ENCODE data around the gene SH3TC1. TPM values are rescaled to one million over a fixed set of nuclear protein-coding genes. Genes with fewer than 3 reads are reported as not detected.

Gene SH3TC1
- total RNA-seq, 5 donors from 2014 or later (not counting 1 experiment from before 2014, with no cell fraction given) = 24.6 to 103 (median 40.3) TPM

DNA sequence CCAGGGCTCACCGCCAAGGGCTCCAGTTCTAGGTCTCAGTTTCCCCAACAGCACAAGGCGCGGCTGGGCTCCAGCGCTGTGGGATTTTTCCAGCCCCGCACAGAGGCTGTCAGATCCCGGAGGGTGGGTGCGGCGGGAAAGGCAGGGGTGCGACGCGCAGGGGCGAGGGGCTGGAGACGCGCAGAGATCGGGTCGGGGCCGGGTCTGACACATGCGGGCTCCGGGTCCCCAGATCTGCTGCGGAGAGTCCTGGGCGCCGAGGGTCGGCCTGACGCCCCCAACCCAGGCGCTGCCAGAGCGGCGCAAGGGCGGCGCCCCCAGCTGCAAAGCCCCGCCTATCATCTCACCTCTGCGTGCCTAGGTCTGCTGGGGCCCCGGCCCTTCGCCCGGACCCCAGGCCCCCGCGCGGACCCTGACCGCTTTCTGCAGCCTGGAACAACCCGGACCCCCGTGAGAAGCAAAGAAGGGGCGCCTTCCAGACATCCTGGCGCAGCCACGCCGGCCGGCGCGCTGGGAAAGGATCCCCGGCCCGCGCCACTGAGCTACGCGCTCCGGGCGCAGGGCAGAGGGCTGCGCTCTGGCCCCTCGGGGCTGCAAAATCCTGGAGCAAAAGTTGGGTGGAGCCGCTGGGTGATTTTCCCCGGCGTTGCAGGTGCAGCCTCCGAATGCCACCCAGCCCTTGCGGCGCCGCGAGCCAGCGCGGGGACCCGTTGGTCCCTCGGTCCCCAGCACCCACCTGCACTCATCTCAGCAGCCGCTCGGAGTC lies 41.0 kb upstream of the SH3TC1 start:
- 6% methylated on average over 56 of the region's 70 CpGs for WGBS (ENCODE audit: insufficient coverage)
- ChIA-PET POLR2A (no interaction called here), CTCF (interaction anchor here in 1 of 2 donors (0.7 kb wide), 1 partner anchor 1889 kb away, joined by 5 read pairs; the partner anchor contains the start of gene WFS1)
- peak overlapping the region; percentile 61 to 82 for H3K4me3 ChIP-seq (ENCODE audit: control insufficient read depth in 1 of 2, extremely low read depth in 1 of 2, low read length in 1 of 2)
- peaks cover 0 to 4% of the 10 kb centered on the region in 2 donors for H3K27me3 Mint-ChIP-seq
- H3K9me3 ChIP-seq = no peaks in the 10 kb centered on the region
- DNase-seq (peak in 2 of 35 experiments; percentile 13 to 14), ATAC-seq (replicated peaks in 1 of 4) (peak in 2 of 4 experiments; percentile 6 to 7)
- H3K4me1 Mint-ChIP-seq = peaks cover 14 to 18% (median 17%) of the 10 kb centered on the region in 3 donors
- peaks cover 0 to 29% of the 10 kb centered on the region in 2 experiments for H3K27me3 ChIP-seq (replicated peaks in 1 of 2; ENCODE audit: control insufficient read depth in 2 of 2, extremely low read depth in 1 of 2, insufficient read depth in 2 of 2, low read length in 1 of 2)
- H3K27ac Mint-ChIP-seq = no peak overlapping the region
- no peaks in the 10 kb centered on the region for H3K36me3 Mint-ChIP-seq
- peaks cover 0 to 26% of the 10 kb centered on the region in 2 experiments for H3K4me1 ChIP-seq (ENCODE audit: control insufficient read depth in 1 of 2, extremely low read depth in 1 of 2, insufficient read depth in 2 of 2, low read length in 2 of 2)
- H3K36me3 ChIP-seq (ENCODE audit: control insufficient read depth in 2 of 2, extremely low read depth in 1 of 2, insufficient read depth in 1 of 2, low read length in 1 of 2) = no peaks in the 10 kb centered on the region
- H3K9me3 Mint-ChIP-seq = no peaks in the 10 kb centered on the region
- no peak overlapping the region for H3K27ac ChIP-seq (ENCODE audit: low read length)
- H3K4me3 Mint-ChIP-seq = peak overlapping the region; percentile 69 to 96 (median 74)

DNA sequence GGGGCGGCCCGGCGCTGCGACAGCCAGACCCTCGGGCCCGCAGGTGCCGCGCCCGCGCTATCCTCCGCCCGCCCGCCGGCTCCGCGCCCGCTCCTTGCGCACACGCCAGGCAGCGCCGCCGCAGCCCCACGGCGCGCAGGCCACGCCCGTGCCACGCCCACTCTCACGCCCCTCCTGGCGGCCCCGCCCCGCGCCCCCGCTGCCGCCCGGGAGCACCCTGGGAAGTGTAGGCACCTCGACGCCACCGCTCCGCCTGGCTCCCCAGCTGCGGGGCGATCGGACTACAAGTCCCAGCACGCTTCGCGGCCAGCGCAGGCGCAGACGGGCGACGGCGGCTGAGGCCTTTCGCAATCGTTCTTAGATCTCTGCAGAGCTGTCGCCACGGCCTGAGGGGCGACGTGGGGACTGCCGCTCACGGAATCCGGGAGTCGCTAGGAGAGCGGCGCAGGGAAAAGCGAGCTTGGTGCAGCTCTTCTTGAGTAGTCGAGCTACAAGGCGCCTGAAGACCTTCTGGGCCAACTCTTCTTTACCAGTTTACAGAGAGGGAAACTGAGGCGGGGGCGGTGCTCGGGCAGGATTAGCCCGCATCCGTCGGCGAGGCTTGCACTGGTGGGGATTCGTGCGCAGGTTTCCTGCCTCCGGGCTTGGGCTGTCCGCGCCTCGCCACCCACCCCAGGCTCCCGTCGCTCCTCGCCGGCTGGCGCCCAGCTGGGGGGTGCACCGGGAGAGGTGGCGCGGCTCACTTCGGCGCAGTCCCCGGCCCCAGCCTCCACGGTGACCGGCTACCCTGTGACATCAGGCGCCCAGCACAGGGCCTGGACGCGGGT lies 40.2 kb upstream of the SH3TC1 start, which contains the start of gene ABLIM2:
ABLIM2 (minus strand) TSS at position 104 of the 827 bp plus-strand sequence. CDS start 124 bp downstream, outside the sequence.
- peaks cover 0 to 26% of the 10 kb centered on the region in 2 experiments for H3K4me1 ChIP-seq (ENCODE audit: control insufficient read depth in 1 of 2, extremely low read depth in 1 of 2, insufficient read depth in 2 of 2, low read length in 2 of 2)
- H3K4me3 ChIP-seq (ENCODE audit: control insufficient read depth in 1 of 2, extremely low read depth in 1 of 2, low read length in 1 of 2) = peak within 1 kb of the TSS; percentile 82 to 95
- ChIA-PET POLR2A (interaction anchor here in 1 of 2 donors (0.5 kb wide), 1 partner anchor 282 kb away, joined by 3 read pairs; the partner anchor contains the start of genes ACOX3 and TRMT44), CTCF (interaction anchor here in 1 of 2 donors (0.7 kb wide), 1 partner anchor 1890 kb away, joined by 5 read pairs; the partner anchor contains the start of gene WFS1)
- Mint-ChIP-seq H3K36me3 (no peaks in the 10 kb centered on the region), H3K4me3 (peak within 1 kb of the TSS; percentile 95 to 98 (median 96)), H3K27me3 (peaks cover 0 to 4% of the 10 kb centered on the region in 2 donors), H3K4me1 (peaks cover 14 to 18% (median 17%) of the 10 kb centered on the region in 3 donors), H3K27ac (peak within 1 kb of the TSS; percentile 85 to 97), H3K9me3 (no peaks in the 10 kb centered on the region)
- ATAC-seq (replicated peaks in 1 of 4) (peak; percentile 97 to 99 (median 98)), DNase-seq (peak; percentile 89 to 100 (median 97))
- H3K27me3 ChIP-seq (replicated peaks in 1 of 2; ENCODE audit: control insufficient read depth in 2 of 2, extremely low read depth in 1 of 2, insufficient read depth in 2 of 2, low read length in 1 of 2) = peaks cover 0 to 36% of the 10 kb centered on the region in 2 experiments
- WGBS (ENCODE audit: insufficient coverage) = under 1% methylated on average over 96 of the region's 96 CpGs
- no peak within 1 kb of the TSS for H3K27ac ChIP-seq (ENCODE audit: low read length)
- H3K36me3 ChIP-seq (ENCODE audit: control insufficient read depth in 2 of 2, extremely low read depth in 1 of 2, insufficient read depth in 1 of 2, low read length in 1 of 2) = no peaks in the 10 kb centered on the region
- H3K9me3 ChIP-seq = no peaks in the 10 kb centered on the region

DNA sequence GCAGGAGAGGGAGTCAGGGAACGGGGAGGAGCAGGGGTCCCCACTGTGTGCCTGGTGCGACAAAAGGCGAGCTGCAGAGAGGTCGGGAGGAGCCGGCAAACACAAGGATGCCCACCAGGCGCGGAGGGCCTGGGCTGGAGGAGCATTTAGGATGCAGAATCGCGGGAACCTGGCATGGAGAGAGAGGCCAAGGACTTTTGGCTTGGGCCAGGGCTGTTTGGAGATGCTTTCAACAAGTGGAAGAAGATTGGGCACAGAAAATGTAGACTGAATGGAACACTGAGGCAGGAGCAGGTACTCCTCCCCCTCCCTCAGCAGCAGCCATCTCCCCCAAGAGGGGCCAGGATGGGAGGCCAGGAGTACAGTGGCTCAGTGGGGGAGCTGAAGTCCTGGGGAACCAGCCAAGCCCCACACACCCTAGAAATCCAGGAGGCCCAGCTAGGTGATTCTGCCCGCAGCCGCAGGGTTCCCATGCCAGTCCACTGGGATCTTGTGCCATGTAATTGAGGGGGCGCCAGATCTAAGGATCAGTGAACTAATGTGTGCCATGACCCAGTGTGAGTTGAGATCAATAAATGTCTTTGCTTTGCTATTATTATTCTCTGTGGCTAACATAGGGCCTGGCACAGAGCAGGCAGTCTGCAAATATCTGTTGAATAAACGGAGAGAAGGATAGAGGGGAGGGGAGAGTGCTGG lies 39.4 kb upstream of the SH3TC1 start:
- Mint-ChIP-seq H3K4me3 (peak overlapping the region; percentile 95 to 98 (median 96)), H3K4me1 (peaks cover 14 to 18% (median 17%) of the 10 kb centered on the region in 3 donors), H3K36me3 (no peaks in the 10 kb centered on the region), H3K27ac (no peak overlapping the region), H3K9me3 (no peaks in the 10 kb centered on the region), H3K27me3 (peaks cover 0 to 4% of the 10 kb centered on the region in 2 donors)
- POLR2A ChIA-PET = interaction anchor here in 1 of 2 donors (0.5 kb wide), 1 partner anchor 281 kb away, joined by 3 read pairs; the partner anchor contains the start of genes ACOX3 and TRMT44
- DNase-seq (peak in 1 of 35 experiments; percentile 11), ATAC-seq (replicated peaks in 1 of 4) (no peak)
- Histone ChIP-seq H3K4me3 (ENCODE audit: control insufficient read depth in 1 of 2, extremely low read depth in 1 of 2, low read length in 1 of 2) (peak overlapping the region; percentile 57 to 95), H3K27me3 (replicated peaks in 1 of 2; ENCODE audit: control insufficient read depth in 2 of 2, extremely low read depth in 1 of 2, insufficient read depth in 2 of 2, low read length in 1 of 2) (peaks cover 0 to 39% of the 10 kb centered on the region in 2 experiments), H3K27ac (ENCODE audit: low read length) (no peak overlapping the region), H3K4me1 (ENCODE audit: control insufficient read depth in 1 of 2, extremely low read depth in 1 of 2, insufficient read depth in 2 of 2, low read length in 2 of 2) (peaks cover 0 to 26% of the 10 kb centered on the region in 2 experiments), H3K36me3 (ENCODE audit: control insufficient read depth in 2 of 2, extremely low read depth in 1 of 2, insufficient read depth in 1 of 2, low read length in 1 of 2) (no peaks in the 10 kb centered on the region), H3K9me3 (no peaks in the 10 kb centered on the region)
- CTCF ChIA-PET = no interaction called here
- 46% methylated on average over 10 of the region's 13 CpGs for WGBS (ENCODE audit: insufficient coverage)

DNA sequence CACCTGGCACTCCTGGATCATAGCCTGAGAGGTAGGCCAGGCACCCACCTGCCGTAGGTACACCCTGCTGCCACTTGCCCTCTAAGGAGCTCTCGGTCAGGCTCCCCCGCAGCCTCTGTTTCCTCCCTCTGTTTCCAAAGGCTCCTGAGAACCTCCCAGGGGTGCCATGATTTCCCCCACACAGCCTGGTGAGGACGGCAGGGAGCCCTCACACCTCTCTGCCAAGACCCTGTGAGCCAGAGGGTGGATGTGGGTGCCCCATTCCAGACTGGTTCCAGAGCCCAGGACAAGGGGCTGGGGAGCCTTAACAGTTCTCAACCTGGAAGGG lies 38.9 kb upstream of the SH3TC1 start:
- H3K36me3 ChIP-seq (ENCODE audit: control insufficient read depth in 2 of 2, extremely low read depth in 1 of 2, insufficient read depth in 1 of 2, low read length in 1 of 2) = no peaks in the 10 kb centered on the region
- no peaks in the 10 kb centered on the region for H3K9me3 ChIP-seq
- Mint-ChIP-seq H3K9me3 (no peaks in the 10 kb centered on the region), H3K36me3 (no peaks in the 10 kb centered on the region), H3K27ac (peak overlapping the region in 1 of 2 donors; percentile 23), H3K4me1 (peaks cover 14 to 18% (median 17%) of the 10 kb centered on the region in 3 donors), H3K27me3 (peaks cover 0 to 4% of the 10 kb centered on the region in 2 donors), H3K4me3 (peak overlapping the region; percentile 95 to 98 (median 96))
- peaks cover 0 to 39% of the 10 kb centered on the region in 2 experiments for H3K27me3 ChIP-seq (replicated peaks in 1 of 2; ENCODE audit: control insufficient read depth in 2 of 2, extremely low read depth in 1 of 2, insufficient read depth in 2 of 2, low read length in 1 of 2)
- H3K27ac ChIP-seq (ENCODE audit: low read length) = no peak overlapping the region
- WGBS (ENCODE audit: insufficient coverage) = 100% methylated on average over 3 of the region's 4 CpGs
- H3K4me1 ChIP-seq (ENCODE audit: control insufficient read depth in 1 of 2, extremely low read depth in 1 of 2, insufficient read depth in 2 of 2, low read length in 2 of 2) = peaks cover 0 to 26% of the 10 kb centered on the region in 2 experiments
- ChIA-PET POLR2A (no interaction called here), CTCF (interaction anchor here in 1 of 2 donors (0.6 kb wide), 1 partner anchor 1087 kb away, joined by 3 read pairs; no protein-coding TSS in a partner anchor)
- peak overlapping the region in 1 of 2 donors; percentile 57 for H3K4me3 ChIP-seq (ENCODE audit: control insufficient read depth in 1 of 2, extremely low read depth in 1 of 2, low read length in 1 of 2)
- ATAC-seq (replicated peaks in 1 of 4) (no peak), DNase-seq (peak in 1 of 35 experiments; percentile 8)

DNA sequence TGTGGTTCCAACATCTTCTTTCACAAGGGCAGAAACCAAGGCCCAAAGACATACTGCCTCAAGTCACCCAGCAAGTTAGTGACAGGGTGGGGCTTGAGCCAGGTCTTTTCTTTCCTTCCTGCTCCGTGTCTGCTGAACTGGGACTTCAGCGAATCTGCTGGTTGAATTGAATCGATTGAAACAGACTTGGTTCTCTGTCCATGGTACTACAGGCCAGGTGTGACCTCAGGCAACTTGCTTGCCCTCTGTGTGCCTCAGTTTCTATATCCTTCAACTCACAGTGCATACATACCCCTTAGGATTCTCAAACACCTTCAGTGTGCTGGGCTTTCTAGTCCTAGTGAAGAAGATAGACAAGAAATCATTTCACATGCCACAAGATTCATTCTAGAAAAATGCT lies 38.5 kb upstream of the SH3TC1 start:
- Mint-ChIP-seq H3K36me3 (no peaks in the 10 kb centered on the region), H3K4me1 (peaks cover 14 to 18% (median 17%) of the 10 kb centered on the region in 3 donors), H3K27ac (peak overlapping the region in 1 of 2 donors; percentile 23), H3K27me3 (peaks cover 0 to 4% of the 10 kb centered on the region in 2 donors), H3K4me3 (peak overlapping the region; percentile 2 to 96 (median 65)), H3K9me3 (no peaks in the 10 kb centered on the region)
- ATAC-seq (replicated peaks in 1 of 4) (no peak), DNase-seq (no peak)
- ChIA-PET CTCF (interaction anchor here in 1 of 2 donors (0.6 kb wide), 1 partner anchor 1088 kb away, joined by 3 read pairs; no protein-coding TSS in a partner anchor), POLR2A (interaction anchor here in 1 of 2 donors (0.7 kb wide), 1 partner anchor 29 kb away, joined by 3 read pairs; no protein-coding TSS in a partner anchor)
- peaks cover 0 to 39% of the 10 kb centered on the region in 2 experiments for H3K27me3 ChIP-seq (replicated peaks in 1 of 2; ENCODE audit: control insufficient read depth in 2 of 2, extremely low read depth in 1 of 2, insufficient read depth in 2 of 2, low read length in 1 of 2)
- 82% methylated on average over 3 of the region's 3 CpGs for WGBS (ENCODE audit: insufficient coverage)
- H3K4me1 ChIP-seq (ENCODE audit: control insufficient read depth in 1 of 2, extremely low read depth in 1 of 2, insufficient read depth in 2 of 2, low read length in 2 of 2) = peaks cover 0 to 26% of the 10 kb centered on the region in 2 experiments
- H3K27ac ChIP-seq (ENCODE audit: low read length) = no peak overlapping the region
- H3K4me3 ChIP-seq (ENCODE audit: control insufficient read depth in 1 of 2, extremely low read depth in 1 of 2, low read length in 1 of 2) = no peak overlapping the region
- no peaks in the 10 kb centered on the region for H3K9me3 ChIP-seq
- no peaks in the 10 kb centered on the region for H3K36me3 ChIP-seq (ENCODE audit: control insufficient read depth in 2 of 2, extremely low read depth in 1 of 2, insufficient read depth in 1 of 2, low read length in 1 of 2)

Data from T-cell (primary cell).